GM18520 (cell line): ENCODE results near the gene UBD.
A peak's percentile ranks its signal among the peaks of the same experiment; 100 is the strongest.

Experiments
- ATAC-seq: cut with Tn5 transposase; IDR thresholded peaks from one replicate; pipeline ENCODE4 v1.9.1; 2021; ENCODE audit not compliant: unreplicated experiment

UBD gene

GRCh38 chr6:29524044-29524443 lies 35.5 kb downstream of the UBD start:
- ATAC-seq = no peak

GRCh38 chr6:29522227-29522626 lies 37.3 kb downstream of the UBD start:
- ATAC-seq = no peak

- ATAC-seq = no peak
Observed at GRCh38 chr6:29521006-29521680, 38.4 kb downstream of the UBD start.

- no peak for ATAC-seq
Observed at GRCh38 chr6:29520232-29520631, 39.3 kb downstream of the UBD start.

- ATAC-seq = no peak
Observed at GRCh38 chr6:29519291-29520010, 40.1 kb downstream of the UBD start.

- no peak for ATAC-seq
Observed at GRCh38 chr6:29517728-29518440, 41.6 kb downstream of the UBD start.

GRCh38 chr6:29517245-29517644 lies 42.3 kb downstream of the UBD start:
- ATAC-seq = no peak

GRCh38 chr6:29516108-29516507 lies 43.4 kb downstream of the UBD start:
- no peak for ATAC-seq

GRCh38 chr6:29510746-29511300 lies 48.7 kb downstream of the UBD start:
- no peak for ATAC-seq

- no peak for ATAC-seq
Observed at GRCh38 chr6:29510202-29510601, 49.3 kb downstream of the UBD start.

GRCh38 chr6:29509711-29510110 lies 49.8 kb downstream of the UBD start:
- ATAC-seq = no peak

- peak; percentile 75 for ATAC-seq
Observed at GRCh38 chr6:29509239-29509638, 50.3 kb downstream of the UBD start.

- ATAC-seq = no peak
Observed at GRCh38 chr6:29507319-29507718, 52.2 kb downstream of the UBD start.

- ATAC-seq = no peak
Observed at GRCh38 chr6:29506446-29507067, 53.0 kb downstream of the UBD start.

GRCh38 chr6:29505808-29506207 lies 53.7 kb downstream of the UBD start:
- ATAC-seq = no peak
